Parathyroid adenoma (tissue), 2 donors: ENCODE measurements around the gene C8A.

Experiments used
- H2AFZ ChIP-seq: fragments of 300-600 bp; sonication (generic); one replicate; pipeline ENCODE4 v1.7.0; 2017; ENCODE audit warnings: antibody characterized with exemption, mild to moderate bottlenecking
- H3K27ac ChIP-seq: fragments of 300-600 bp; sonication (generic); one replicate; pipeline ENCODE4 v1.7.0; 2017
- H3K27me3 ChIP-seq: fragments of 300-600 bp; sonication (generic); one replicate; pipeline ENCODE4 v1.7.0; 2017; ENCODE audit warnings: low read length; ENCODE audit not compliant: control insufficient read depth, insufficient read depth
- H3K36me3 ChIP-seq: fragments of 300-600 bp; sonication (generic); one replicate; pipeline ENCODE4 v1.7.0; 2017; ENCODE audit warnings: low read length; ENCODE audit not compliant: control insufficient read depth, insufficient read depth
- H3K4me1 ChIP-seq: fragments of 300-600 bp; sonication (generic); one replicate; pipeline ENCODE4 v1.7.0; 2017; ENCODE audit warnings: control low read depth
- H3K4me2 ChIP-seq: fragments of 300-600 bp; sonication (generic); one replicate; pipeline ENCODE4 v1.7.0; 2017; ENCODE audit warnings: low read length
- H3K4me3 ChIP-seq: fragments of 300-600 bp; sonication (generic); one replicate; pipeline ENCODE4 v1.7.0; 2017; ENCODE audit warnings: low read depth, low read length
- H3K79me2 ChIP-seq: fragments of 300-600 bp; sonication (generic); one replicate; pipeline ENCODE4 v1.7.0; 2017; ENCODE audit warnings: control low read depth
- H3K9ac ChIP-seq: fragments of 300-600 bp; sonication (generic); one replicate; pipeline ENCODE4 v1.7.0; 2017; ENCODE audit warnings: mild to moderate bottlenecking
- H3K9me3 ChIP-seq: fragments of 300-600 bp; sonication (generic); one replicate; pipeline ENCODE4 v1.7.0; 2017; ENCODE audit warnings: low read length; ENCODE audit not compliant: control insufficient read depth
- TF ChIP-seq, protein P1 (sequence below): fragments of 300-600 bp; sonication (generic); IDR thresholded peaks from one replicate; pipeline ENCODE4 v1.7.0; 2017; ENCODE audit warnings: antibody characterized with exemption, mild to moderate bottlenecking
- donor health status: primary hyperparathyroidism.

Gene C8A

DNA sequence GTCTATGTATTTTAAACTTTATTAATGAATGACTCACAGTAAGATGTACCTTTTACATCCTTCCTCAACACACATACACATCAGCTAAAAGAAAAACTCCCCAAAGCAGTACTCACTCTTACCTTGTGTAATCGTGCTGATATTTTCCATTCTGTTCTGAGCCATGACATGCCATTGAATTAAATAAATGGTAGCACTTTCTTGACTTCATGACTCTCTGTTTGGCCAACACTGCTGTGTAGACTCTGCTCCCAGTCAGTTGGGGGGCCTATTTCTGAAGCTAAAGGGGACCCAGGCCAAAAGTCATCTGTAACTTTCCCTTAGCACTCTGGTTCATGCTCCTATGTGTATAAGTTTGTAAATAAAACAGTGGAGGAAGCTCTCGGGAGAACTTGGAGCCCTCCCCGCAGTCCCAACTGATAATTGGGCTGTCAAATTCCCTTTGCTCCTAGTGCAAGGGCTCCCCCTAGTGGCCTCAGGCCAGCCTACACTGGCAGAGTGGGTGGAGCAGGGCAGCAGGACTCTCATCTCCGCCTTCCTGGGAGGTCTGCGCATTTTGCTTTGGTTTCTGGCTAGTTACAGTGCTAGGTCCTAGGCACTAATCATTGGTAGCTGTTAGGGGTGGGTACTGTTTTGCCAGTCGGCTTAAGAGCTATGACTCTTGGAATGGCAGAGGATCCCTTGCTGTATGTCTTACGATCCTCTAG is 33.7 kb upstream of the C8A start:
- Histone ChIP-seq H3K4me1 (no peaks in the 10 kb centered on the region), H3K79me2 (no peaks in the 10 kb centered on the region), H3K36me3 (no peaks in the 10 kb centered on the region), H3K27ac (no peak overlapping the region), H3K4me2 (no peak overlapping the region), H3K27me3 (no peaks in the 10 kb centered on the region), H3K9ac (no peak overlapping the region), H3K9me3 (no peaks in the 10 kb centered on the region), H3K4me3 (no peak overlapping the region), H2AFZ (no peak overlapping the region)
- TF ChIP-seq, protein P1, sequence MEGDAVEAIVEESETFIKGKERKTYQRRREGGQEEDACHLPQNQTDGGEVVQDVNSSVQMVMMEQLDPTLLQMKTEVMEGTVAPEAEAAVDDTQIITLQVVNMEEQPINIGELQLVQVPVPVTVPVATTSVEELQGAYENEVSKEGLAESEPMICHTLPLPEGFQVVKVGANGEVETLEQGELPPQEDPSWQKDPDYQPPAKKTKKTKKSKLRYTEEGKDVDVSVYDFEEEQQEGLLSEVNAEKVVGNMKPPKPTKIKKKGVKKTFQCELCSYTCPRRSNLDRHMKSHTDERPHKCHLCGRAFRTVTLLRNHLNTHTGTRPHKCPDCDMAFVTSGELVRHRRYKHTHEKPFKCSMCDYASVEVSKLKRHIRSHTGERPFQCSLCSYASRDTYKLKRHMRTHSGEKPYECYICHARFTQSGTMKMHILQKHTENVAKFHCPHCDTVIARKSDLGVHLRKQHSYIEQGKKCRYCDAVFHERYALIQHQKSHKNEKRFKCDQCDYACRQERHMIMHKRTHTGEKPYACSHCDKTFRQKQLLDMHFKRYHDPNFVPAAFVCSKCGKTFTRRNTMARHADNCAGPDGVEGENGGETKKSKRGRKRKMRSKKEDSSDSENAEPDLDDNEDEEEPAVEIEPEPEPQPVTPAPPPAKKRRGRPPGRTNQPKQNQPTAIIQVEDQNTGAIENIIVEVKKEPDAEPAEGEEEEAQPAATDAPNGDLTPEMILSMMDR = peak; percentile 88

GRCh38 chr1:56821462-56821797 is 33.2 kb upstream of the C8A start:
- Histone ChIP-seq H3K4me3 (no peak overlapping the region), H3K9me3 (no peaks in the 10 kb centered on the region), H3K36me3 (no peaks in the 10 kb centered on the region), H3K9ac (no peak overlapping the region), H3K79me2 (no peaks in the 10 kb centered on the region), H3K4me1 (no peaks in the 10 kb centered on the region), H3K27me3 (no peaks in the 10 kb centered on the region), H3K27ac (no peak overlapping the region), H3K4me2 (no peak overlapping the region), H2AFZ (no peak overlapping the region)
- TF ChIP-seq, protein P1 = no peak

DNA sequence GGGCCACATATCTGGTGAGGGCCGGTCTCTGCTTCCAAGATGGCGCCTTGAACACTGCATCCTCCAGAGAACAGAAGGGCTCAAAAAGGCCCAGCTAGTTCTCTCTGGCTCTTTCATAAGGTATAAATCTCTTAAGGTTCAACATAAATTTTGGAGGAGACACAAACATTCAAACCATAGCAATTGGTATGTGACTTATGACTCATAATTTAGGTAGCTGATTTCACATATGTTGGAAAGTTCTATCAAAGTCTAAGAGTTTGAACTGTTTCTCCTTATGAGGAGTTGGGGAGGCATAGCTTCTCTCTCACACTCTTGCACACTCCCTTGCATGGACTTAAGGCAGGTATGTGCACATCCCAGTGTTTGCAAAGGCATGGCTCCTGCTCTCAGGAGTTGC is 30.3 kb upstream of the C8A start:
- H3K36me3 ChIP-seq = no peaks in the 10 kb centered on the region

DNA sequence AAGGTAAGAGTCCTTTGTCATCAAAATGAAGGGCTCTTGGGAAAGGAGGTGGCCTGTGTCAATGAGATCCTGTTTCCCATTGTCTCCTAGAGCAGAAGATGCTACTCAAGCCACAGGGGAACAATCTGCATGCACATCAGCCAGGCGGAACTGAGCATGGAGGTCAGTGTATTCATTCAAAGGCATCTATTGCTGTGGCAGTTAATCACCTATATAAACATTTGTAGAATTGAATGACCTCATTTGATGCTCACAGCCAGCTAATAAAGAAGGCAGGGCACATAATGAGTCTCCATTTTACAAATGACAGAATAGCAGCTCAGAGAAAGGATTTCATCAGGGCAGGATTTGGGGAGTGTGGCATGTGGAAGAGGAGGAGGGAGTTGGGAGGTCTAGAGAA is 29.7 kb upstream of the C8A start:
- Histone ChIP-seq H3K79me2 (no peaks in the 10 kb centered on the region), H2AFZ (no peak overlapping the region), H3K27ac (no peak overlapping the region), H3K4me1 (no peaks in the 10 kb centered on the region), H3K9ac (no peak overlapping the region), H3K4me2 (no peak overlapping the region), H3K27me3 (no peaks in the 10 kb centered on the region), H3K4me3 (no peak overlapping the region), H3K9me3 (no peaks in the 10 kb centered on the region), H3K36me3 (no peaks in the 10 kb centered on the region)
- TF ChIP-seq, protein P1 = no peak

More for the DNA sequence above, 30.3 kb upstream of the C8A start:
- no peak overlapping the region for H2AFZ ChIP-seq
- no peaks in the 10 kb centered on the region for H3K9me3 ChIP-seq
- TF ChIP-seq, protein P1 = no peak
- no peaks in the 10 kb centered on the region for H3K4me1 ChIP-seq
- H3K27ac ChIP-seq = no peak overlapping the region
- no peak overlapping the region for H3K4me2 ChIP-seq
- no peaks in the 10 kb centered on the region for H3K27me3 ChIP-seq
- no peak overlapping the region for H3K9ac ChIP-seq
- H3K79me2 ChIP-seq = no peaks in the 10 kb centered on the region
- H3K4me3 ChIP-seq = no peak overlapping the region

- no peaks in the 10 kb centered on the region for H3K27me3 ChIP-seq
- TF ChIP-seq, protein P1 = no peak
- no peak overlapping the region for H3K27ac ChIP-seq
- H3K4me1 ChIP-seq = no peaks in the 10 kb centered on the region
- H3K9me3 ChIP-seq = no peaks in the 10 kb centered on the region
- no peaks in the 10 kb centered on the region for H3K79me2 ChIP-seq
- H2AFZ ChIP-seq = no peak overlapping the region
- H3K4me3 ChIP-seq = no peak overlapping the region
- H3K36me3 ChIP-seq = no peaks in the 10 kb centered on the region
- no peak overlapping the region for H3K4me2 ChIP-seq
- H3K9ac ChIP-seq = no peak overlapping the region
Measured at GRCh38 chr1:56825436-56825835, 29.2 kb upstream of the C8A start.
